ENCODE results near the gene LEFTY2. TPM values are rescaled to one million over a fixed set of nuclear protein-coding genes. Genes with fewer than 3 reads are reported as not detected.

The LEFTY2 gene, protein sequence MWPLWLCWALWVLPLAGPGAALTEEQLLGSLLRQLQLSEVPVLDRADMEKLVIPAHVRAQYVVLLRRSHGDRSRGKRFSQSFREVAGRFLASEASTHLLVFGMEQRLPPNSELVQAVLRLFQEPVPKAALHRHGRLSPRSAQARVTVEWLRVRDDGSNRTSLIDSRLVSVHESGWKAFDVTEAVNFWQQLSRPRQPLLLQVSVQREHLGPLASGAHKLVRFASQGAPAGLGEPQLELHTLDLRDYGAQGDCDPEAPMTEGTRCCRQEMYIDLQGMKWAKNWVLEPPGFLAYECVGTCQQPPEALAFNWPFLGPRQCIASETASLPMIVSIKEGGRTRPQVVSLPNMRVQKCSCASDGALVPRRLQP
- not detected in 2 replicates for total RNA-seq (ENCODE audit: low replicate concordance)

DNA sequence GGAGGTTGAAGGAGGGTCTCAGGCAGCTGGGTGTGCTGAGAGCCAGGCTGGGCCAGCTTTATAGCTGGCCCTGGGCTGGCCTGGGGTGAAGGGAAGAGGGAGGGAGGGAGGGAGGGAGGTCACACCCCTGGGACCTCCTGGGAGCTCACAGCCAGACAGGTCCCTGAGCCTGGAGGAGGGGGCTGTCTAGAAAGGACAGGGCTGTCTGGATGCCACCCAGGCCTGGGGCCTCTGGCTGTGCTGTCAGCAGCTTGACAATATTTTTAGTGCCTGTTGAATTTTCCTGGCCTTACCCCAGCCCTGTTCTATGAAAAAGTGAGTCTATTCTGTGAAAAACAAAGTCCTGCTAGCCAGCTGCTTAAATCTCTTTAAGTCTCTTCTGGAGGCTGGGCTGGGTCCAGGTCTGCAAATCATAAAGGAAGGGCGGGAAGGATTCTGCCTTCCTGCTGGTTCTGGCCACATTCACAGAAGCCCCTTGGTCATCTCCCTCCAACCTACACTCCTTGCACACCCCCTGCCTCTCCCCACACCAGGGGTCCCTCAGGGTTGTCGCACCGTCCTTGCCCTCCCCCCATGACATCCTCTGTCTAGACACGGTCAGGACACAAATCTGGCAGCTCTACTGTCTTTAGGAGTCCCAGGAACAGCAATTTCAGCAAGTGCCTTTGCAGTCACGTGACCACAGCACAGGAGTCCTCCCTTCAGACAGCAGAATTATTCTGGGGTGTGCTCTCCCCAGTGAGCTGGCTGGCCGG, at the start of gene LEFTY2:
LEFTY2 (minus strand) TSS at position 34 of the 755 bp plus-strand sequence. CDS start 80 bp downstream, outside the sequence.
- TF ChIP-seq EZH2 (IDR thresholded peaks at IDR 0.05) = no peak
- TF ChIP-seq, protein P1, sequence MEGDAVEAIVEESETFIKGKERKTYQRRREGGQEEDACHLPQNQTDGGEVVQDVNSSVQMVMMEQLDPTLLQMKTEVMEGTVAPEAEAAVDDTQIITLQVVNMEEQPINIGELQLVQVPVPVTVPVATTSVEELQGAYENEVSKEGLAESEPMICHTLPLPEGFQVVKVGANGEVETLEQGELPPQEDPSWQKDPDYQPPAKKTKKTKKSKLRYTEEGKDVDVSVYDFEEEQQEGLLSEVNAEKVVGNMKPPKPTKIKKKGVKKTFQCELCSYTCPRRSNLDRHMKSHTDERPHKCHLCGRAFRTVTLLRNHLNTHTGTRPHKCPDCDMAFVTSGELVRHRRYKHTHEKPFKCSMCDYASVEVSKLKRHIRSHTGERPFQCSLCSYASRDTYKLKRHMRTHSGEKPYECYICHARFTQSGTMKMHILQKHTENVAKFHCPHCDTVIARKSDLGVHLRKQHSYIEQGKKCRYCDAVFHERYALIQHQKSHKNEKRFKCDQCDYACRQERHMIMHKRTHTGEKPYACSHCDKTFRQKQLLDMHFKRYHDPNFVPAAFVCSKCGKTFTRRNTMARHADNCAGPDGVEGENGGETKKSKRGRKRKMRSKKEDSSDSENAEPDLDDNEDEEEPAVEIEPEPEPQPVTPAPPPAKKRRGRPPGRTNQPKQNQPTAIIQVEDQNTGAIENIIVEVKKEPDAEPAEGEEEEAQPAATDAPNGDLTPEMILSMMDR (IDR thresholded peaks at IDR 0.05) = no peak
- TF ChIP-seq EZH2phosphoT487 (IDR thresholded peaks at IDR 0.05) = no peak
- H4K20me1 ChIP-seq (ENCODE audit: low read depth) = no peaks in the 10 kb centered on the region
- peaks cover 35% of the 10 kb centered on the region for H3K4me1 ChIP-seq
- H3K9me3 ChIP-seq (ENCODE audit: low read depth) = no peaks in the 10 kb centered on the region
- H3K9ac ChIP-seq = no peak within 1 kb of the TSS
- peaks cover 19% of the 10 kb centered on the region for H3K27me3 ChIP-seq
- H3K79me2 ChIP-seq (ENCODE audit: low read depth) = no peaks in the 10 kb centered on the region
- no peak within 1 kb of the TSS for H2AFZ ChIP-seq (replicated peaks)
- no peak within 1 kb of the TSS for H3K27ac ChIP-seq
- peak within 1 kb of the TSS; percentile 89 for H3K27ac Mint-ChIP-seq
- H3K4me2 ChIP-seq = peak within 1 kb of the TSS; percentile 46
- no peaks in the 10 kb centered on the region for H3K36me3 Mint-ChIP-seq
- peak; percentile 33 for DNase-seq (ENCODE audit: low spot score)
- peaks cover 17% of the 10 kb centered on the region for H3F3A ChIP-seq (ENCODE audit: low read depth)
- H3K4me3 Mint-ChIP-seq = no peak within 1 kb of the TSS
- H3K4me1 Mint-ChIP-seq = peaks cover 38% of the 10 kb centered on the region
- H3K9me3 Mint-ChIP-seq = no peaks in the 10 kb centered on the region
- no peaks in the 10 kb centered on the region for H3K36me3 ChIP-seq
- peaks cover 6% of the 10 kb centered on the region for H3K27me3 Mint-ChIP-seq (ENCODE audit: insufficient read depth, low read depth)
- no peak within 1 kb of the TSS for H3K4me3 ChIP-seq

DNA sequence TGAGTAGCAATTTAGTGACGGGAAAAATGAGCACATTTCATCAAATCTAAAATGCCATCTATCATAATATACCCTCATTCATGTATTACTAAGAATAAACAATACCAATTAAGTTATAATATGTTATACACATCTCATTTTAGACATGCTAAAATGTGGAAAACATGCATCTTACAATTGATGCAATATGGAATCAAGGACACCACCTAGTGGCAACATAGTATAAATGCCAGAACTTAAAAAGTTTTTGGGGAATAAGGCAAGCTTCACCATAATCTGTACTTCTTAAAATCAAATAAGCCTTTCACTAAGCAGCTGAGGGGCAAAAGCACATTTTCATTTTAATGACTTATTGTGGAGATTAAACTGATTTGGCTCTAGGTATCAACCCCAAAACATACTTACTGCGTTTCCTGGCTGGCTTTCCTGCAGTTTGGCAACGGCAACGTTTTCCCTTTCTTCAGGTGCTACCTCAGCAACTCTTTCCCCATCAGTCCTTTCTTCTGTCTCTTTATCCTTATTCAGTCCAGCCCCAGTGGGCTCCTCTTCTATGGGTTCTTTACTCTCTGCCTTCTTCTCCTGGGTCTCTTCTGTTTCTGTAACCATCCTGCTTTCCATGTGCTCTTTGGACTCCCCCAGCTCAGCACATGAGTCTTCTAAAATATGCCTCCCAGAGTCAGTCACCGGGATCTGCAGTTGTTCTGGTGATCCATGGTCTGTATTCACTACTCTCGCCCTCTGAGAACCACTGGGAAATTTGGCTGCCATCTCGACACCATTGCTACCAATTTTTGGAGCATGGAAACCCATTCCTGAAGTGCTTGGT, 46.7 kb upstream of the LEFTY2 start:
- H3K36me3 Mint-ChIP-seq = peaks cover 14% of the 10 kb centered on the region

DNA sequence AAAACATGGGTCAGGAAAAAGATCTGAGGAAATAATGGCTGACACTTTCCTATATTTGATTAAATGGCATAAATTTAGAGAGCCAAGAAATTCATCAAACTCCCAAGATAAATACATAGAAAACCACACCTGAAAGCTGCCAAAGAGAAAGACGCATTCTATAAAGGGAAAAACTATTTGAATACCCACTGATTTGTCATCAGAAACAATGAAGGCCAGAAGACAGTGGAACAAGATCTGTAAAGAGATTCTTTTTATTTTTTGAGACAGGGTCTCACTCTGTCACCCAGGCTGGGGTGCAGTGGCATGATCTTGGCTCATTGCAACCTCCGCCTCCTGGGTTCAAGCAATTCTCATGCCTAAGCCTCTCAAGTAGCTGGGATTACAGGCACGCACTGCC, 40.7 kb upstream of the LEFTY2 start:
- Mint-ChIP-seq H3K9me3 (peaks cover 13% of the 10 kb centered on the region), H3K27ac (no peak overlapping the region), H3K4me1 (no peaks in the 10 kb centered on the region), H3K27me3 (ENCODE audit: insufficient read depth, low read depth) (peaks cover 2% of the 10 kb centered on the region), H3K36me3 (peaks cover 29% of the 10 kb centered on the region), H3K4me3 (no peak overlapping the region)
- H3K79me2 ChIP-seq (ENCODE audit: low read depth) = peaks cover 12% of the 10 kb centered on the region
- no peaks in the 10 kb centered on the region for H3K27me3 ChIP-seq
- H3K36me3 ChIP-seq = peaks cover 30% of the 10 kb centered on the region
- no peaks in the 10 kb centered on the region for H3K9me3 ChIP-seq (ENCODE audit: low read depth)
- TF ChIP-seq, protein P1 (IDR thresholded peaks at IDR 0.05) = no peak
- TF ChIP-seq EZH2 (IDR thresholded peaks at IDR 0.05) = no peak
- no peak for TF ChIP-seq EZH2phosphoT487 (IDR thresholded peaks at IDR 0.05)
- H3K27ac ChIP-seq = no peak overlapping the region
- no peak overlapping the region for H2AFZ ChIP-seq (replicated peaks)
- no peak for DNase-seq (ENCODE audit: low spot score)
- H4K20me1 ChIP-seq (ENCODE audit: low read depth) = no peaks in the 10 kb centered on the region
- no peaks in the 10 kb centered on the region for H3K4me1 ChIP-seq
- H3K9ac ChIP-seq = no peak overlapping the region
- H3F3A ChIP-seq (ENCODE audit: low read depth) = peaks cover 3% of the 10 kb centered on the region
- no peak overlapping the region for H3K4me2 ChIP-seq
- no peak overlapping the region for H3K4me3 ChIP-seq

More for the DNA sequence above, 46.7 kb upstream of the LEFTY2 start:
- Histone ChIP-seq H3K27ac (no peak overlapping the region), H3K36me3 (peaks cover 37% of the 10 kb centered on the region), H3K9ac (no peak overlapping the region), H2AFZ (replicated peaks) (no peak overlapping the region), H3K9me3 (ENCODE audit: low read depth) (no peaks in the 10 kb centered on the region), H4K20me1 (ENCODE audit: low read depth) (no peaks in the 10 kb centered on the region), H3F3A (ENCODE audit: low read depth) (peaks cover 8% of the 10 kb centered on the region), H3K4me2 (no peak overlapping the region), H3K4me1 (no peaks in the 10 kb centered on the region), H3K79me2 (ENCODE audit: low read depth) (peaks cover 17% of the 10 kb centered on the region), H3K27me3 (no peaks in the 10 kb centered on the region), H3K4me3 (no peak overlapping the region)
- Mint-ChIP-seq H3K27me3 (ENCODE audit: insufficient read depth, low read depth) (no peaks in the 10 kb centered on the region), H3K9me3 (peaks cover under 1% of the 10 kb centered on the region), H3K4me1 (no peaks in the 10 kb centered on the region), H3K4me3 (no peak overlapping the region), H3K27ac (no peak overlapping the region)
- peak; percentile 35 for DNase-seq (ENCODE audit: low spot score)
- TF ChIP-seq, protein P1 (IDR thresholded peaks at IDR 0.05) = peak; percentile 80
- TF ChIP-seq EZH2 (IDR thresholded peaks at IDR 0.05) = no peak

Measured in neural progenitor cell (in vitro differentiated cells).